ENCODE measurements around the gene FETUB.

- TF ChIP-seq CTCF (conservative IDR thresholded peaks at IDR 0.05; ENCODE audit: low read depth, low read length), result no peak
- TF ChIP-seq MAFK (IDR thresholded peaks at IDR 0.05; ENCODE audit: low read depth, low read length), result no peak
- no peak for TF ChIP-seq BHLHE40 (IDR thresholded peaks at IDR 0.05; ENCODE audit: low read depth, low read length)
- TF ChIP-seq RAD21 (IDR thresholded peaks at IDR 0.05; ENCODE audit: low read length), result no peak
- no peak for TF ChIP-seq SMC3 (IDR thresholded peaks at IDR 0.05; ENCODE audit: low read depth, low read length)
- no peak for TF ChIP-seq MXI1 (IDR thresholded peaks at IDR 0.05; ENCODE audit: borderline replicate concordance, low read depth, low read length)
Observed at GRCh38 chr3:186664119-186664495, 23.9 kb downstream of the FETUB start.

All from IMR-90 (cell line).